Endometrial microvascular endothelial cells (primary cell): ENCODE measurements around the gene HMGCL. TPM values are rescaled to one million over a fixed set of nuclear protein-coding genes. Genes with fewer than 3 reads are reported as not detected.
"Not testable (repeated sequence)": the region's sequence is repeated elsewhere in the genome, so short reads cannot be mapped to it uniquely, and the experiment has no call there.

Source experiments
- in situ Hi-C: cut with HindIII; loops from 2 replicates; pipeline ENCODE4 v1.10.0; 2017; ENCODE audit warnings: low sequenced_read_pairs, low pct_unique_long_range_greater_than_20kb; ENCODE audit errors: inconsistent ontology term
- total RNA-seq: library from RNA; depleted of rRNA; stranded (reverse); fragments of >200 nt; gene quantifications from one replicate; pipeline ENCODE4 v1.2.3, GENCODE V29; 2015; ENCODE audit errors: inconsistent ontology term

Gene HMGCL
- total RNA-seq, 1 donor from 2014 or later = 33.5 TPM

- in situ Hi-C loops = no loop called here
Observed at GRCh38 chr1:23801338-23801748, 23.9 kb downstream of the HMGCL start.

- in situ Hi-C loops = no loop called here
Observed at GRCh38 chr1:23800400-23801337, 24.6 kb downstream of the HMGCL start, which contains the start of gene GALE. GALE (minus strand) TSS chr1:23800754; CDS start chr1:23799007, 1,747 bp downstream.

GRCh38 chr1:23799570-23800399 is 25.4 kb downstream of the HMGCL start:
- in situ Hi-C loops = no loop called here

DNA sequence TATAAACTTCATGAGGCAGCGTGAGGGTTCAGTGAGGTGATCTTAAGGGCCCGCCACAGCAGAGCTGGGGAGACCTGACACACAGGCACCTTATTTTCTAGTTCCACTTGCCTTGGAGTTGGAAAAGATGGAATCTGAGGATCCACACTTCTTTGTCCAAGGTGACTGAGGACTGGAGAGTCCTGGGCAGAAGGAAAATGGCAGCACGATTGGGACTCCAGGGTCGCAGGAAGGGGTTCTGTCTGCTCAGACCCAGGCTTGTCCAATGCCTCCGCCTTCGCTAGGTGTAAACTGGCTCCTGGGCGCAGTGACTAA is 26.0 kb downstream of the HMGCL start:
- in situ Hi-C loops = no loop called here

DNA sequence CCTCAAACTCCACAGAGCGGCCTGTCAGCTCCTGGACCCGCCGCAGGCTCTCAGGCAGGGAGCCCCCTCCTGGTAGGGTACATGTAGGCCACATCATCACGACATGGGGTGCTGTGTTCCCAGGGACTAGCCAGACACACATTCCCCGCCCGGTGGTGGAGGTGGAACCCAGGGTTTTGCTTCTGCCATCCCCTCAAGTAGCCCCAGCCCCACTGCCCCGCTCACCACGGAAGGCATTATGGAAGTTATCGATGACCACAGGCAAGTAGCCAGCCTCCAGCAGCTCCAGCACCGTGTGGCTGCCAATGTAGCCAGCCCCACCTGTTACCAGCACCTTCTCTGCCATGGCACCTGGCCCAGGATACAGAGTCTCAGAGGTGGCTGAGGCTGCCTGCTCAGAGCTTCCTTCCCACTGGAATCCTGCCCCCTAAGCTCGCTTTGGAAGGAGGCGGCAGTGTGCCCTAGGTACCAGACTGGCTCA is 26.5 kb downstream of the HMGCL start:
- in situ Hi-C loops = no loop called here

GRCh38 chr1:23797478-23798448 is 27.5 kb downstream of the HMGCL start:
- in situ Hi-C loops = no loop called here

DNA sequence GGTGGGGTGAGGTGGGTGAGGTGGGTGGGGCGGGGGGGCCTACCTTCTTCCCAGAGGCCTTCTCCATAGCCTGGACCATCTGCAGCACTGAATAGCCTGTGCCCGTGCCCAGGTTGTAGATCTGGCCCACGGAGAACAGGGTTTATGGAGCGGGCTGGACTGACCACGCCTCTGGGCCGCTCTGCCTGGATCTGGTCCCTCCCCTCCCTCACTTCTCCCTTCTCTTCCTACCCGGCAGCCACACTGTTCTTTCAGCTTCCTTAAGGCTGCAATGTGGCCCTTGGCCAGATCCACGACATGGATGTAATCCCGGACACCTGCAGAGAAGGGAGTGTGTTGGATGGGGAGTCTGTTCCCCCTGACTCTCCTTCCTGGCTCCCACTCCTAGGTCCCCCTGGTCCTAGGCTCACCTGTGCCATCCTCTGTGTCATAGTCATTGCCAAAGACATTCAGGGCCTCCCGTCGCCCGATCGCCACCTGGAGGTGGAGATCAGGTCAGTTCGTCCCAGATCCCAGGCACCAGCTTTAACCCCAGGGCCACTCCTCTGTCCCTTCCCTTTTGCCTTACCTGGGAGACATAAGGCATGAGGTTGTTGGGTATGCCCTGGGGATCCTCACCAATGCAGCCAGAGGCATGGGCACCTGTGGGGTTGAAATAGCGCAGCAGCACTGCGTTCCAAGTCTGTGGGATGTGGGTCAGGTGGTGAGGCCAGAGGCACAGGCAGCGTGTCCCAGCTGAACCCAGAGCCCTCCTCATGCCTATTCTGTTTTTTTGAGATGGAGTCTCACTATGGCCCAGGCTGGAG is 28.6 kb downstream of the HMGCL start:
- in situ Hi-C loops = no loop called here

- in situ Hi-C loops = no loop called here
Observed at GRCh38 chr1:23795676-23796465, 29.4 kb downstream of the HMGCL start.

- in situ Hi-C loops = not testable (repeated sequence)
Observed at GRCh38 chr1:23794732-23795182, 30.5 kb downstream of the HMGCL start.

- in situ Hi-C loops = no loop called here
Observed at GRCh38 chr1:23793861-23794731, 31.1 kb downstream of the HMGCL start.

- in situ Hi-C loops = no loop called here
Observed at GRCh38 chr1:23793018-23793781, 32.0 kb downstream of the HMGCL start.

DNA sequence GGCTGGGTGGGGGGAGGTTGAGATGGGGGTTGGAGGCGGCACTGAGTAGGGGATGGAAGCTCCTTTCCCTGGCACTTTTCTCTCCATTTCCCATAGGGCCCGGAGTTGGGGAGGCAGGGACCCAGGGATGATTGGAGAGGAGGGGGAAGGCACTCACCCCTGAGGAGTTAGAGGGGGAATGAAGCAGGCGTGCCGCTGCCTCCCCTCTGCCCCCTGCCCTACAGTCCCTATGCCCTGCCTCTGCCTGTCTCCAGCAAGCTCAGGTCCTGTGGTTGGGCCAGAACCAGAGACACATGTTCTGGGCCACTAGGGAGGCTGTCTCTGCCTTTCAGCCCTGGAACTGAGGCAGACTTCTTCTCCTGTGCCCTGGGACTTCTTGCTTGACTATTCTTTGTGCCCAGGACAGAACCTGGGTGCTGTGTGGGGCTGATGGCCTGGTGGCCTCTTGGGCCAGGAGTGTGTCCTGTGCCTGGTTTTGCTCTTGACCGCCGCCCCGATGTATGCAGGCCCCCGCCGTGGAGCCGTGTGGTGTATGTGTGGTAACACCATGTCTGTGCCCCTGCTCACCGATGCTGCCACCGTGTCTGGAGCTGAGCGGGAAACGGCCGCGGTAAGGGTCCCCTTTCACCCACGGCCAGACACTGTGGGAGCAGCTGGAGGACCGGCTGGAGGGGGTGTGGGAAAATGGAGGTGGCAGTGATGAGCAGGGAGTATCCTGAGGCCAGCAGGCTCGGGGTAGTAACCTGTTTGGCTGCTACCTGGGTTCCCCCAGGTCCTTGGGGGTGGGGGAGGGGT is 32.9 kb downstream of the HMGCL start:
- in situ Hi-C loops = no loop called here

DNA sequence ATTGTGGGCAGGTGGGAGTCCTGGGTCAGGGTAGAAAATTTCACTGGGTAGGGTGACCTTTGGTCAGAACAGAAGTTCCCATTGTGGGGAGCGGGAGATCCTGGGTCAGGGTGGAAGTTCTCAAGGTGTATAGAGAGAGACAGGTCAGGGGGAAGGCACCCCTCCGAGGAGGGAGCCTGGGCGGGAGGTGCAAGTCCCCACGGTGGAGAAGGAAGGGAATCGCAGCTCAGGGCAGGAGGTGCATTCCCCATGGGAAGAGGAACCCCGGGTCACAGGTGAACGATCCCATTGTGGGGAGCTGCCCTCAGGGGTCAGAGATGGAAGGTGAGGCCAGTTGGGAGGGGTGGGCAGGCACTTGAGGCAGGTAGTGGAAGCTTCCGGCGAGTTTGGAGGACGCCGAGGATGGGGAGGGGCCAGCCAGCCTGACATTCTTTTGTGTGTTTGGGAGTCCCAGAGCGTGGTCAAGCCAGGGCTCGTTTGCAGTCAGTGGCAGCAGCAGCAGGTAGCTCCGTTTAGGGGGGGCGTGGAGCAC is 33.6 kb downstream of the HMGCL start:
- in situ Hi-C loops = no loop called here

GRCh38 chr1:23790696-23791515 is 34.3 kb downstream of the HMGCL start, which contains the start of gene LYPLA2:
LYPLA2 (plus strand) TSS chr1:23791145; CDS start chr1:23792683, 1,538 bp downstream.
- in situ Hi-C loops = no loop called here
